Measurements from ENCODE around the gene AVPR1B. TPM values are rescaled to one million over a fixed set of nuclear protein-coding genes. Genes with fewer than 3 reads are reported as not detected.

Gene AVPR1B
- total and polyA plus RNA-seq, 2 donors = 0.09 to 0.23 TPM

GRCh38 chr1:206116191-206116872, 856 bp downstream of the AVPR1B start:
- Histone ChIP-seq H3K9me3 (ENCODE audit: control insufficient read depth in 2 of 2, insufficient read depth in 1 of 2, low read length in 1 of 2) (peaks cover 0 to 12% of the 10 kb centered on the region in 2 donors), H3K27me3 (ENCODE audit: control insufficient read depth in 2 of 2, insufficient read depth in 1 of 2, low read length in 1 of 2) (peaks cover 7 to 34% of the 10 kb centered on the region in 2 donors), H3K4me3 (ENCODE audit: low read length in 2 of 2) (no peak overlapping the region), H3K36me3 (ENCODE audit: control insufficient read depth in 2 of 2, insufficient read depth in 2 of 2, low read length in 1 of 2) (no peaks in the 10 kb centered on the region), H3K4me1 (ENCODE audit: control insufficient read depth in 2 of 2, insufficient read depth in 2 of 2, low read length in 2 of 2) (peaks cover 0 to 28% of the 10 kb centered on the region in 2 donors), H3K27ac (ENCODE audit: low read depth in 1 of 2, low read length in 1 of 2) (no peak overlapping the region)
- 97% methylated on average over 25 of the region's 25 CpGs for WGBS
- no peak for DNase-seq (ENCODE audit: low read depth in 6 of 9, low spot score in 9 of 9)

- 98% methylated on average over 8 of the region's 8 CpGs for WGBS
- no peak for DNase-seq (ENCODE audit: low read depth in 6 of 9, low spot score in 9 of 9)
- Histone ChIP-seq H3K36me3 (ENCODE audit: control insufficient read depth in 2 of 2, insufficient read depth in 2 of 2, low read length in 1 of 2) (no peaks in the 10 kb centered on the region), H3K27me3 (ENCODE audit: control insufficient read depth in 2 of 2, insufficient read depth in 1 of 2, low read length in 1 of 2) (peaks cover 7 to 34% of the 10 kb centered on the region in 2 donors), H3K4me3 (ENCODE audit: low read length in 2 of 2) (no peak overlapping the region), H3K27ac (ENCODE audit: low read depth in 1 of 2, low read length in 1 of 2) (no peak overlapping the region), H3K4me1 (ENCODE audit: control insufficient read depth in 2 of 2, insufficient read depth in 2 of 2, low read length in 2 of 2) (peaks cover 0 to 28% of the 10 kb centered on the region in 2 donors), H3K9me3 (ENCODE audit: control insufficient read depth in 2 of 2, insufficient read depth in 1 of 2, low read length in 1 of 2) (peaks cover 0 to 12% of the 10 kb centered on the region in 2 donors)
Measured at GRCh38 chr1:206115791-206116190, 1.4 kb downstream of the AVPR1B start.

- peak in 2 of 9 donors; percentile 10 to 40 for DNase-seq (ENCODE audit: low read depth in 6 of 9, low spot score in 9 of 9)
- H3K36me3 ChIP-seq (ENCODE audit: control insufficient read depth in 2 of 2, insufficient read depth in 2 of 2, low read length in 1 of 2) = no peaks in the 10 kb centered on the region
- H3K27ac ChIP-seq (ENCODE audit: low read depth in 1 of 2, low read length in 1 of 2) = no peak overlapping the region
- WGBS = 61% methylated on average over 6 of the region's 6 CpGs
- H3K9me3 ChIP-seq (ENCODE audit: control insufficient read depth in 2 of 2, insufficient read depth in 1 of 2, low read length in 1 of 2) = peaks cover 0 to 12% of the 10 kb centered on the region in 2 donors
- peaks cover 0 to 28% of the 10 kb centered on the region in 2 donors for H3K4me1 ChIP-seq (ENCODE audit: control insufficient read depth in 2 of 2, insufficient read depth in 2 of 2, low read length in 2 of 2)
- peaks cover 7 to 34% of the 10 kb centered on the region in 2 donors for H3K27me3 ChIP-seq (ENCODE audit: control insufficient read depth in 2 of 2, insufficient read depth in 1 of 2, low read length in 1 of 2)
- H3K4me3 ChIP-seq (ENCODE audit: low read length in 2 of 2) = no peak overlapping the region
Measured at GRCh38 chr1:206114692-206115640, 2.2 kb downstream of the AVPR1B start.

GRCh38 chr1:206112600-206113301, 4.4 kb downstream of the AVPR1B start:
- Histone ChIP-seq H3K36me3 (ENCODE audit: control insufficient read depth in 2 of 2, insufficient read depth in 2 of 2, low read length in 1 of 2) (no peaks in the 10 kb centered on the region), H3K9me3 (ENCODE audit: control insufficient read depth in 2 of 2, insufficient read depth in 1 of 2, low read length in 1 of 2) (peaks cover 0 to 8% of the 10 kb centered on the region in 2 donors), H3K4me1 (ENCODE audit: control insufficient read depth in 2 of 2, insufficient read depth in 2 of 2, low read length in 2 of 2) (peaks cover 0 to 25% of the 10 kb centered on the region in 2 donors), H3K27ac (ENCODE audit: low read depth in 1 of 2, low read length in 1 of 2) (no peak overlapping the region), H3K4me3 (ENCODE audit: low read length in 2 of 2) (no peak overlapping the region), H3K27me3 (ENCODE audit: control insufficient read depth in 2 of 2, insufficient read depth in 1 of 2, low read length in 1 of 2) (peaks cover 3 to 20% of the 10 kb centered on the region in 2 donors)
- no peak for DNase-seq (ENCODE audit: low read depth in 6 of 9, low spot score in 9 of 9)
- 90% methylated on average over 9 of the region's 9 CpGs for WGBS

- Histone ChIP-seq H3K4me3 (ENCODE audit: low read length in 2 of 2) (no peak overlapping the region), H3K36me3 (ENCODE audit: control insufficient read depth in 2 of 2, insufficient read depth in 2 of 2, low read length in 1 of 2) (no peaks in the 10 kb centered on the region), H3K9me3 (ENCODE audit: control insufficient read depth in 2 of 2, insufficient read depth in 1 of 2, low read length in 1 of 2) (no peaks in the 10 kb centered on the region), H3K27me3 (ENCODE audit: control insufficient read depth in 2 of 2, insufficient read depth in 1 of 2, low read length in 1 of 2) (peaks cover 0 to 7% of the 10 kb centered on the region in 2 donors), H3K4me1 (ENCODE audit: control insufficient read depth in 2 of 2, insufficient read depth in 2 of 2, low read length in 2 of 2) (peaks cover 0 to 16% of the 10 kb centered on the region in 2 donors), H3K27ac (ENCODE audit: low read depth in 1 of 2, low read length in 1 of 2) (no peak overlapping the region)
- DNase-seq (ENCODE audit: low read depth in 6 of 9, low spot score in 9 of 9) = no peak
- 95% methylated on average over 6 of the region's 6 CpGs for WGBS
Measured at GRCh38 chr1:206111271-206111927, 5.8 kb downstream of the AVPR1B start.

GRCh38 chr1:206110820-206111219, 6.4 kb downstream of the AVPR1B start:
- 98% methylated on average over 3 of the region's 3 CpGs for WGBS
- peaks cover 0 to 21% of the 10 kb centered on the region in 2 donors for H3K4me1 ChIP-seq (ENCODE audit: control insufficient read depth in 2 of 2, insufficient read depth in 2 of 2, low read length in 2 of 2)
- no peak overlapping the region for H3K27ac ChIP-seq (ENCODE audit: low read depth in 1 of 2, low read length in 1 of 2)
- DNase-seq (ENCODE audit: low read depth in 6 of 9, low spot score in 9 of 9) = no peak
- no peak overlapping the region for H3K4me3 ChIP-seq (ENCODE audit: low read length in 2 of 2)
- no peaks in the 10 kb centered on the region for H3K9me3 ChIP-seq (ENCODE audit: control insufficient read depth in 2 of 2, insufficient read depth in 1 of 2, low read length in 1 of 2)
- peaks cover 0 to 2% of the 10 kb centered on the region in 2 donors for H3K27me3 ChIP-seq (ENCODE audit: control insufficient read depth in 2 of 2, insufficient read depth in 1 of 2, low read length in 1 of 2)
- H3K36me3 ChIP-seq (ENCODE audit: control insufficient read depth in 2 of 2, insufficient read depth in 2 of 2, low read length in 1 of 2) = no peaks in the 10 kb centered on the region

GRCh38 chr1:206110161-206110560, 7.0 kb downstream of the AVPR1B start:
- Histone ChIP-seq H3K27ac (ENCODE audit: low read depth in 1 of 2, low read length in 1 of 2) (no peak overlapping the region), H3K27me3 (ENCODE audit: control insufficient read depth in 2 of 2, insufficient read depth in 1 of 2, low read length in 1 of 2) (no peaks in the 10 kb centered on the region), H3K4me1 (ENCODE audit: control insufficient read depth in 2 of 2, insufficient read depth in 2 of 2, low read length in 2 of 2) (peaks cover 0 to 16% of the 10 kb centered on the region in 2 donors), H3K9me3 (ENCODE audit: control insufficient read depth in 2 of 2, insufficient read depth in 1 of 2, low read length in 1 of 2) (no peaks in the 10 kb centered on the region), H3K36me3 (ENCODE audit: control insufficient read depth in 2 of 2, insufficient read depth in 2 of 2, low read length in 1 of 2) (no peaks in the 10 kb centered on the region), H3K4me3 (ENCODE audit: low read length in 2 of 2) (no peak overlapping the region)
- no peak for DNase-seq (ENCODE audit: low read depth in 6 of 9, low spot score in 9 of 9)
- 98% methylated on average over 15 of the region's 15 CpGs for WGBS

GRCh38 chr1:206109718-206110117, 7.5 kb downstream of the AVPR1B start:
- 97% methylated on average over 4 of the region's 4 CpGs for WGBS
- Histone ChIP-seq H3K4me3 (ENCODE audit: low read length in 2 of 2) (no peak overlapping the region), H3K27me3 (ENCODE audit: control insufficient read depth in 2 of 2, insufficient read depth in 1 of 2, low read length in 1 of 2) (no peaks in the 10 kb centered on the region), H3K4me1 (ENCODE audit: control insufficient read depth in 2 of 2, insufficient read depth in 2 of 2, low read length in 2 of 2) (peaks cover 0 to 12% of the 10 kb centered on the region in 2 donors), H3K27ac (ENCODE audit: low read depth in 1 of 2, low read length in 1 of 2) (no peak overlapping the region), H3K36me3 (ENCODE audit: control insufficient read depth in 2 of 2, insufficient read depth in 2 of 2, low read length in 1 of 2) (no peaks in the 10 kb centered on the region), H3K9me3 (ENCODE audit: control insufficient read depth in 2 of 2, insufficient read depth in 1 of 2, low read length in 1 of 2) (no peaks in the 10 kb centered on the region)
- no peak for DNase-seq (ENCODE audit: low read depth in 6 of 9, low spot score in 9 of 9)
